K562 (cell line): ENCODE results near the gene PDE1A. TPM values are rescaled to one million over a fixed set of nuclear protein-coding genes. Genes with fewer than 3 reads are reported as not detected.

Experiments used
- ATAC-seq: fragments of 200-7000 bp; cut with Tn5 transposase; 3 replicates; pipeline ENCODE4 v1.9.1; 2020; ENCODE audit warnings: moderate library complexity
- BruUV-seq: library from RNA; stranded (reverse); fragments of 400-500 nt; replicated peaks from 2 replicates; lab custom pipeline; 2021; lab: Mats Ljungman, UMichigan
- CTCF ChIA-PET: fragments of 300-600 bp; formaldehyde crosslinking; extraction: SDS; loops from one replicate; lab custom pipeline; 2021; ENCODE audit warnings: low intra/inter-chr PET ratio; lab: Yijun Ruan, JAX
- POLR2A ChIA-PET: fragments of 300-600, 350-650 bp; sonication (Branson Sonifier 250); formaldehyde crosslinking; extraction: SDS; loops from one replicate; lab custom pipeline; 2021; ENCODE audit warnings: antibody characterized with exemption, inconsistent platforms; lab: Yijun Ruan, JAX
- DNase-seq, 4 experiments: peaks; one replicate each; pipeline versions ENCODE4 v3.0.0 to v3.0.0-alpha.2; 2011 to 2018; ENCODE audit warnings: low spot score in 3 of 4, mixed read lengths in 3 of 4; ENCODE audit errors: extremely low read depth in 1 of 4
- FAIRE-seq: peaks from 2 replicates; lab custom pipeline; 2011; peaks lifted over from hg19 to GRCh38; lab: Jason Lieb, UNC
- H2AFZ ChIP-seq: 2 replicates; pipeline ENCODE4 v1.6.0; 2011; ENCODE audit warnings: low read depth, low read length, control low read depth, inconsistent platforms
- H3K27ac ChIP-seq: fragments of 200-600 bp; 3 replicates; pipeline ENCODE4 v1.8.0; 2011; ENCODE audit warnings: low read depth, mild to moderate bottlenecking, control low read depth, inconsistent platforms, low read length, moderate library complexity, mixed read lengths; ENCODE audit errors: extremely low read depth
- H3K27me3 ChIP-seq, 2 experiments: fragments of 300-600 bp in 1 of 2; 2 replicates in 1 of 2; 3 replicates in 1 of 2; pipeline versions ENCODE4 v1.6.0 to v1.8.0; 2011; ENCODE audit warnings: inconsistent platforms in 2 of 2, low read length in 2 of 2, mild to moderate bottlenecking in 1 of 2, mixed read lengths in 1 of 2, moderate library complexity in 1 of 2; ENCODE audit not compliant: control insufficient read depth in 2 of 2, insufficient read depth in 2 of 2
- H3K36me3 ChIP-seq: fragments of 300-600 bp; 3 replicates; pipeline ENCODE4 v1.8.0; 2011; ENCODE audit warnings: mild to moderate bottlenecking, low read length, inconsistent platforms; ENCODE audit not compliant: control insufficient read depth, insufficient read depth
- H3K4me1 ChIP-seq, 2 experiments: fragments of 200-600 bp in 1 of 2; replicated peaks in 1 of 2; 2 replicates in 1 of 2; 3 replicates in 1 of 2; pipeline versions ENCODE4 v1.5.1 to v1.8.0; 2011; ENCODE audit warnings: inconsistent platforms in 2 of 2, low read length in 2 of 2, mild to moderate bottlenecking in 1 of 2, mixed read lengths in 1 of 2, moderate library complexity in 1 of 2; ENCODE audit not compliant: control insufficient read depth in 2 of 2, insufficient read depth in 2 of 2
- H3K4me2 ChIP-seq: 2 replicates; pipeline ENCODE4 v1.6.1; 2011; ENCODE audit warnings: low read length, control low read depth, inconsistent platforms, mixed read lengths; ENCODE audit not compliant: insufficient read depth
- H3K4me3 ChIP-seq: fragments of 200-600 bp; sonication (generic), shearing (Covaris generic); 2 replicates; pipeline ENCODE4 v1.5.1; 2016; ENCODE audit warnings: control low read depth, inconsistent platforms
- H3K79me2 ChIP-seq: fragments of 200-600 bp; 3 replicates; pipeline ENCODE4 v1.8.0; 2011; ENCODE audit warnings: low read length, inconsistent platforms; ENCODE audit not compliant: control insufficient read depth, insufficient read depth
- H3K9ac ChIP-seq, 2 experiments: 2 replicates each; pipeline versions ENCODE4 v1.6.0 to v1.6.1; 2011; ENCODE audit warnings: low read depth in 2 of 2, low read length in 2 of 2, control low read depth in 1 of 2, inconsistent platforms in 1 of 2, mild to moderate bottlenecking in 1 of 2, mixed read lengths in 1 of 2; ENCODE audit not compliant: insufficient read depth in 1 of 2
- H3K9me1 ChIP-seq: one replicate; pipeline ENCODE4 v1.6.0; 2011; ENCODE audit warnings: inconsistent platforms, mild to moderate bottlenecking, low read length, moderate library complexity; ENCODE audit not compliant: control insufficient read depth, insufficient read depth
- H3K9me3 ChIP-seq: replicated peaks from 2 replicates; pipeline ENCODE4 v1.5.1; 2011; ENCODE audit warnings: low read depth, low read length, inconsistent platforms; ENCODE audit not compliant: control insufficient read depth, insufficient read depth
- H4K20me1 ChIP-seq: replicated peaks from 2 replicates; pipeline ENCODE4 v1.6.1; 2011; ENCODE audit warnings: low read length, inconsistent platforms, mixed read lengths; ENCODE audit not compliant: control insufficient read depth, insufficient read depth
- ADNP ChIP-seq: fragments of 200-800 bp; sonication (Bioruptor generic); IDR thresholded peaks from 2 replicates; pipeline ENCODE4 v1.6.1; 2016; ENCODE audit warnings: missing genetic modification characterization, missing compliant biosample characterization
- BRCA1 ChIP-seq, 2 experiments: fragments of 450-650 bp in 1 of 2; sonication (generic) in 1 of 2; formaldehyde crosslinking in 1 of 2; IDR thresholded peaks; 2 replicates each; pipeline versions ENCODE4 v1.5.0 to v1.6.1; 2017 to 2020; ENCODE audit warnings: mild to moderate bottlenecking in 1 of 2, missing genetic modification reagents in 1 of 2
- GABPA ChIP-seq: fragments of 200-800 bp; sonication (Bioruptor generic); conservative IDR thresholded peaks from 2 replicates; pipeline ENCODE4 v1.6.1; 2016; ENCODE audit warnings: low read depth, missing genetic modification characterization, missing compliant biosample characterization
- NFIX ChIP-seq: fragments of 250-450 bp; sonication (Bioruptor Pico); IDR thresholded peaks from 2 replicates; pipeline ENCODE4 v1.4.0; 2020; ENCODE audit warnings: low read depth, mild to moderate bottlenecking, moderate library complexity
- NFRKB ChIP-seq: fragments of 450-650 bp; IDR thresholded peaks from 2 replicates; pipeline ENCODE4 v1.6.1; 2016; ENCODE audit warnings: low read depth
- PCBP2 ChIP-seq: fragments of 200-400 bp; formaldehyde crosslinking; IDR thresholded peaks from 2 replicates; pipeline ENCODE4 v1.6.1; 2018; ENCODE audit warnings: low read length, low read depth, mild to moderate bottlenecking, moderate library complexity; ENCODE audit not compliant: poor library complexity, severe bottlenecking
- RBM14 ChIP-seq: fragments of 200-400 bp; formaldehyde crosslinking; IDR thresholded peaks from 2 replicates; pipeline ENCODE4 v1.6.1; 2018; ENCODE audit warnings: low read depth, mild to moderate bottlenecking, low read length, moderate library complexity, borderline replicate concordance; ENCODE audit not compliant: insufficient read depth
- RBM39 ChIP-seq: fragments of 200-400 bp; formaldehyde crosslinking; optimal IDR thresholded peaks from 2 replicates; pipeline ENCODE3; 2018; ENCODE audit warnings: low read depth, low read length
- SIX5 ChIP-seq, 2 experiments: IDR thresholded peaks; 2 replicates each; pipeline ENCODE4 v1.6.1; 2011; ENCODE audit warnings: low read length in 2 of 2, borderline replicate concordance in 1 of 2, low read depth in 1 of 2, mild to moderate bottlenecking in 1 of 2, moderate library complexity in 1 of 2; ENCODE audit not compliant: insufficient read depth in 1 of 2
- SPI1 ChIP-seq: IDR thresholded peaks from 2 replicates; pipeline ENCODE4 v1.6.1; 2011; ENCODE audit warnings: low read depth, low read length, control low read depth, borderline replicate concordance
- TSC22D4 ChIP-seq: fragments of 450-650 bp; IDR thresholded peaks from 2 replicates; pipeline ENCODE4 v1.6.1; 2016; ENCODE audit warnings: missing genetic modification characterization, missing biosample characterization, control low read depth
- ZKSCAN3 ChIP-seq: fragments of 250-450 bp; sonication (Bioruptor Pico); IDR thresholded peaks from 2 replicates; pipeline ENCODE4 v1.4.0; 2020
- WGBS: fragments of 100-300 bp; shearing (Covaris generic); methylation state at CpG from one replicate; pipeline ENCODE4 v1.1.6; 2016; ENCODE audit warnings: low coverage, mixed read lengths; ENCODE audit not compliant: insufficient coverage; ENCODE audit errors: missing lambda C conversion rate; 5-methylcytosine and 5-hydroxymethylcytosine counted together
- in situ Hi-C: fragments of 300-500 bp; cut with MboI; formaldehyde crosslinking; loops from 4 replicates; pipeline ENCODE4 v1.15.0; 2018; ENCODE audit warnings: inconsistent platforms, mixed read lengths
- intact Hi-C: fragments of 100-400 bp; cut with micrococcal nuclease; formaldehyde crosslinking; loops from 2 replicates; pipeline ENCODE4 v1.14.2; 2022
- polyA plus RNA-seq, 8 experiments: library from polyadenylated mRNA; depleted of rRNA in 4 of 8; stranded (reverse) in 5 of 8; unstranded in 3 of 8; fragments of >200 nt; fragmentation: Nextera tagmentation in 2 of 8; fragmentation: Illumina TruSeq in 1 of 8; extraction: Ambion mirVana in 2 of 8; extraction: Trizol in 1 of 8; gene quantifications; 2 replicates each; pipeline versions ENCODE4 v1.2.1 to v1.2.3, GENCODE V29; 2011 to 2014; ENCODE audit warnings: inconsistent platforms in 1 of 8, missing spikeins in 1 of 8
- total RNA-seq, 7 experiments: library from RNA; depleted of rRNA in 6 of 7; stranded (reverse); fragments of >200 nt in 6 of 7; fragmentation: Illumina TruSeq in 2 of 7; extraction: Trizol in 2 of 7; gene quantifications; 2 replicates each; pipeline versions ENCODE4 v1.2.1 to v1.2.3, GENCODE V29; 2011 to 2021; ENCODE audit warnings: low replicate concordance in 1 of 7
- TF ChIP-seq, protein P1 (sequence below): fragments of 250-450 bp; sonication (Bioruptor Pico); IDR thresholded peaks from 2 replicates; pipeline ENCODE4 v1.9.0; 2021; ENCODE audit warnings: mild to moderate bottlenecking, inconsistent platforms
- TF ChIP-seq, protein P2 (sequence below), 2 experiments: fragments of 450-650 bp; conservative IDR thresholded peaks; 2 replicates each; pipeline ENCODE4 v1.6.1; 2017; ENCODE audit warnings: mild to moderate bottlenecking in 2 of 2, moderate library complexity in 2 of 2
- TF ChIP-seq, protein P3 (sequence below), 2 experiments: fragments of 150-350 bp in 1 of 2; IDR thresholded peaks; 2 replicates each; pipeline ENCODE4 v1.6.1; 2012 to 2016; ENCODE audit warnings: low read depth in 2 of 2, low read length in 2 of 2, mild to moderate bottlenecking in 1 of 2, moderate library complexity in 1 of 2

PDE1A gene
- total and polyA plus RNA-seq, 9 of the 15 experiments (the other 6 are each of a cell fraction or from before 2014, with no cell fraction given), result 0.14 to 0.91 (median 0.32) TPM

DNA sequence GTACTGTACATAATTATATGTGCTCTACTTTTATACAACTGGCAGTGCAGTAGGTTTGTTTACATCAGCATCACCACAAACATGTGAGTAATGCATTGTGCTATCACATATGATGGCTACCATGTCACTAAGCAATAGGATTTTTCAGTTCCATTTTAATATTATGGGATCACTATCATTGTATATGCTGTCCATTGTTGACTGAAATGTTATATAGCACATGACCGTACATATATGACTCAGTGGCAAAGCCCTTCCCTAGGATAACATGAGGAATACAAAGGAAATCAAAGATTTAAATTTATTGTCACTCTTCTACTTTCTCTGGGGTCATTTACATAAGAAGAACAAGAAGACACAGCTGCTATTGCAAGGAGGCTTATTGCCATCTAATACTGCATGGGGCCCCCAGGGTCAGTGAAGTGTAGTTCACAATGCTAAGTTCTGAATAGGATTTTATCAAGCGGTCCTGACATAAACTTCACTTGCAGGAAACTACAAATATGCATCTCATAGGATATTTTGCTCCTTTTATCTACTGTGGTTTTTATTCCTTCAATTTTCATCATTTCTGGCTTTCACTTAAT, 21.8 kb downstream of the PDE1A start:
- H4K20me1 ChIP-seq, result no peaks in the 10 kb centered on the region
- H3K9ac ChIP-seq, result no peak overlapping the region
- H3K4me3 ChIP-seq, result no peak overlapping the region
- no peak for ATAC-seq
- ChIA-PET POLR2A (no interaction called here), CTCF (no interaction called here)
- H3K79me2 ChIP-seq, result no peaks in the 10 kb centered on the region
- no peaks in the 10 kb centered on the region for H3K9me3 ChIP-seq
- no peaks in the 10 kb centered on the region for H3K27me3 ChIP-seq
- 2% methylated on average over 2 of the region's 2 CpGs for WGBS
- H3K27ac ChIP-seq, result no peak overlapping the region
- H3K36me3 ChIP-seq, result no peaks in the 10 kb centered on the region
- FAIRE-seq, result no peak
- BruUV-seq, result no TSS peak
- in situ Hi-C loops, result no loop called here
- intact Hi-C loops, result no loop called here
- H3K4me1 ChIP-seq, result no peaks in the 10 kb centered on the region
- H3K9me1 ChIP-seq, result no peaks in the 10 kb centered on the region
- no peak for DNase-seq
- H2AFZ ChIP-seq, result no peak overlapping the region
- H3K4me2 ChIP-seq, result no peak overlapping the region
- TF ChIP-seq ADNP (tag) (no peak), RBM39 (no peak), RBM14 (no peak), GABPA (no peak), BRCA1 (IDR thresholded peaks at IDR 0.05) (no peak), BRCA1 (CRISPR knock-in tag; IDR thresholded peaks at IDR 0.05) (no peak), ZKSCAN3 (no peak), SPI1 (no peak), SIX5 (IDR thresholded peaks at IDR 0.05; ENCODE audit: borderline replicate concordance in 1 of 2, insufficient read depth in 1 of 2, low read depth in 1 of 2, low read length in 2 of 2) (no peak), NFRKB (no peak), TSC22D4 (tag) (no peak), PCBP2 (no peak), NFIX (CRISPR knock-in tag) (no peak)
- TF ChIP-seq, protein P1, sequence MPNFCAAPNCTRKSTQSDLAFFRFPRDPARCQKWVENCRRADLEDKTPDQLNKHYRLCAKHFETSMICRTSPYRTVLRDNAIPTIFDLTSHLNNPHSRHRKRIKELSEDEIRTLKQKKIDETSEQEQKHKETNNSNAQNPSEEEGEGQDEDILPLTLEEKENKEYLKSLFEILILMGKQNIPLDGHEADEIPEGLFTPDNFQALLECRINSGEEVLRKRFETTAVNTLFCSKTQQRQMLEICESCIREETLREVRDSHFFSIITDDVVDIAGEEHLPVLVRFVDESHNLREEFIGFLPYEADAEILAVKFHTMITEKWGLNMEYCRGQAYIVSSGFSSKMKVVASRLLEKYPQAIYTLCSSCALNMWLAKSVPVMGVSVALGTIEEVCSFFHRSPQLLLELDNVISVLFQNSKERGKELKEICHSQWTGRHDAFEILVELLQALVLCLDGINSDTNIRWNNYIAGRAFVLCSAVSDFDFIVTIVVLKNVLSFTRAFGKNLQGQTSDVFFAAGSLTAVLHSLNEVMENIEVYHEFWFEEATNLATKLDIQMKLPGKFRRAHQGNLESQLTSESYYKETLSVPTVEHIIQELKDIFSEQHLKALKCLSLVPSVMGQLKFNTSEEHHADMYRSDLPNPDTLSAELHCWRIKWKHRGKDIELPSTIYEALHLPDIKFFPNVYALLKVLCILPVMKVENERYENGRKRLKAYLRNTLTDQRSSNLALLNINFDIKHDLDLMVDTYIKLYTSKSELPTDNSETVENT (CRISPR knock-in tag), result no peak
- TF ChIP-seq, protein P2, sequence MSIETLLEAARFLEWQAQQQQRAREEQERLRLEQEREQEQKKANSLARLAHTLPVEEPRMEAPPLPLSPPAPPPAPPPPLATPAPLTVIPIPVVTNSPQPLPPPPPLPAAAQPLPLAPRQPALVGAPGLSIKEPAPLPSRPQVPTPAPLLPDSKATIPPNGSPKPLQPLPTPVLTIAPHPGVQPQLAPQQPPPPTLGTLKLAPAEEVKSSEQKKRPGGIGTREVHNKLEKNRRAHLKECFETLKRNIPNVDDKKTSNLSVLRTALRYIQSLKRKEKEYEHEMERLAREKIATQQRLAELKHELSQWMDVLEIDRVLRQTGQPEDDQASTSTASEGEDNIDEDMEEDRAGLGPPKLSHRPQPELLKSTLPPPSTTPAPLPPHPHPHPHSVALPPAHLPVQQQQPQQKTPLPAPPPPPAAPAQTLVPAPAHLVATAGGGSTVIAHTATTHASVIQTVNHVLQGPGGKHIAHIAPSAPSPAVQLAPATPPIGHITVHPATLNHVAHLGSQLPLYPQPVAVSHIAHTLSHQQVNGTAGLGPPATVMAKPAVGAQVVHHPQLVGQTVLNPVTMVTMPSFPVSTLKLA (conservative IDR thresholded peaks at IDR 0.05), result no peak
- TF ChIP-seq, protein P3, sequence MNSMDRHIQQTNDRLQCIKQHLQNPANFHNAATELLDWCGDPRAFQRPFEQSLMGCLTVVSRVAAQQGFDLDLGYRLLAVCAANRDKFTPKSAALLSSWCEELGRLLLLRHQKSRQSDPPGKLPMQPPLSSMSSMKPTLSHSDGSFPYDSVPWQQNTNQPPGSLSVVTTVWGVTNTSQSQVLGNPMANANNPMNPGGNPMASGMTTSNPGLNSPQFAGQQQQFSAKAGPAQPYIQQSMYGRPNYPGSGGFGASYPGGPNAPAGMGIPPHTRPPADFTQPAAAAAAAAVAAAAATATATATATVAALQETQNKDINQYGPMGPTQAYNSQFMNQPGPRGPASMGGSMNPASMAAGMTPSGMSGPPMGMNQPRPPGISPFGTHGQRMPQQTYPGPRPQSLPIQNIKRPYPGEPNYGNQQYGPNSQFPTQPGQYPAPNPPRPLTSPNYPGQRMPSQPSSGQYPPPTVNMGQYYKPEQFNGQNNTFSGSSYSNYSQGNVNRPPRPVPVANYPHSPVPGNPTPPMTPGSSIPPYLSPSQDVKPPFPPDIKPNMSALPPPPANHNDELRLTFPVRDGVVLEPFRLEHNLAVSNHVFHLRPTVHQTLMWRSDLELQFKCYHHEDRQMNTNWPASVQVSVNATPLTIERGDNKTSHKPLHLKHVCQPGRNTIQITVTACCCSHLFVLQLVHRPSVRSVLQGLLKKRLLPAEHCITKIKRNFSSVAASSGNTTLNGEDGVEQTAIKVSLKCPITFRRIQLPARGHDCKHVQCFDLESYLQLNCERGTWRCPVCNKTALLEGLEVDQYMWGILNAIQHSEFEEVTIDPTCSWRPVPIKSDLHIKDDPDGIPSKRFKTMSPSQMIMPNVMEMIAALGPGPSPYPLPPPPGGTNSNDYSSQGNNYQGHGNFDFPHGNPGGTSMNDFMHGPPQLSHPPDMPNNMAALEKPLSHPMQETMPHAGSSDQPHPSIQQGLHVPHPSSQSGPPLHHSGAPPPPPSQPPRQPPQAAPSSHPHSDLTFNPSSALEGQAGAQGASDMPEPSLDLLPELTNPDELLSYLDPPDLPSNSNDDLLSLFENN (IDR thresholded peaks at IDR 0.05; ENCODE audit: low read depth in 2 of 2, low read length in 2 of 2), result no peak
